Prostate gland (tissue), 2 donors: ENCODE results near the gene SRP9. TPM values are rescaled to one million over a fixed set of nuclear protein-coding genes. Genes with fewer than 3 reads are reported as not detected.
A peak's percentile ranks its signal among the peaks of the same experiment; 100 is the strongest.
"Not testable (repeated sequence)": the region's sequence is repeated elsewhere in the genome, so short reads cannot be mapped to it uniquely, and the experiment has no call there.

ENCODE experiments used
- DNase-seq: peaks from one replicate; pipeline ENCODE4 v3.0.0-alpha.2; 2019; ENCODE audit warnings: low spot score
- H3K27ac ChIP-seq, 2 donors: fragments of 200-600 bp; sonication (generic); 2 replicates each; pipeline ENCODE4 v1.5.1; 2017 to 2019
- H3K27me3 ChIP-seq: fragments of 200-600 bp; sonication (generic); replicated peaks from 2 replicates; pipeline ENCODE4 v1.5.1; 2019; ENCODE audit not compliant: insufficient read depth
- H3K36me3 ChIP-seq, 2 donors: fragments of 200-600 bp; sonication (generic); 1 replicate in 1 of 2; 2 replicates in 1 of 2; pipeline versions ENCODE4 v1.5.1 to v1.8.1; 2017 to 2019
- H3K4me1 ChIP-seq: fragments of 200-600 bp; sonication (generic); replicated peaks from 2 replicates; pipeline ENCODE4 v1.5.1; 2019
- H3K4me3 ChIP-seq, 2 donors: fragments of 200-600 bp; sonication (generic); 2 replicates each; pipeline ENCODE4 v1.5.1; 2017 to 2019
- H3K9me3 ChIP-seq: fragments of 200-600 bp; sonication (generic); 2 replicates; pipeline ENCODE4 v1.5.1; 2017
- POLR2A ChIP-seq: fragments of 450-650 bp; IDR thresholded peaks from one replicate; pipeline ENCODE4 v1.6.1; 2016; ENCODE audit warnings: antibody characterized with exemption, mild to moderate bottlenecking
- POLR2AphosphoS5 ChIP-seq: sonication (generic); formaldehyde crosslinking; IDR thresholded peaks from one replicate; pipeline ENCODE4 v1.6.1; 2017; ENCODE audit warnings: antibody characterized with exemption
- WGBS: methylation state at CpG from one replicate; pipeline ENCODE4 v1.1.5; 2018; 5-methylcytosine and 5-hydroxymethylcytosine counted together
- intact Hi-C: fragments of 100-400 bp; cut with DNase I; formaldehyde crosslinking; loops from one replicate; pipeline ENCODE4 v1.14.2; 2022
- total RNA-seq, 2 donors: library from RNA; depleted of rRNA; stranded (reverse); fragments of >200 nt; gene quantifications; one replicate each; pipeline ENCODE4 v1.1.0, GENCODE V29; 2016
- TF ChIP-seq, protein P1 (sequence below), 4 experiments: fragments of 200-600 bp in 2 of 4; fragments of 450-650 bp in 2 of 4; sonication (generic) in 2 of 4; IDR thresholded peaks; 1 replicate in 3 of 4; 2 replicates in 1 of 4; pipeline ENCODE4 v1.5.1; 2016 to 2019; ENCODE audit warnings: antibody characterized with exemption in 4 of 4, mild to moderate bottlenecking in 2 of 4, moderate library complexity in 2 of 4

The SRP9 gene
- total RNA-seq, 2 donors from 2014 or later = 168 to 324 TPM

DNA sequence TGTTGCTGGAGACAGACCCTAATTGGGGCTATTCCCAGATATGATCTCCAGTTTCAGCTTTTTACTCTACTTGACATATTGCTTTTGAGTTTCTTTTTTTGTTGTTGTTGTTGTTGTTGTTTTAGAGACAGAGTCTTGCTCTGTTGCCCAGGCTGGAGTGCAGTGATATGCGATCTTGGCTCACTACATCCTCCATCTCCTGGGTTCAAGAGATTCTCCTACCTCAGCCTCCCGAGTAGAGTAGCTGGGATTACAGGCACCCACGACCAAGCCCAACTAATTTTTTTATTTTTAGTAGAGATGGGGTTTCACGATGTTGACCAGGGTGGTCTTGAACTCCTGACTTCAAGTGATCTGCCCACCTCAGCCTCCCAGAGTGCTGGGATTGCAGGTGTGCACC, 1.3 kb upstream of the SRP9 start:
- no peak overlapping the region for H3K4me3 ChIP-seq
- no peaks in the 10 kb centered on the region for H3K36me3 ChIP-seq
- H3K9me3 ChIP-seq = no peaks in the 10 kb centered on the region
- H3K27ac ChIP-seq = peak overlapping the region; percentile 92 to 96
- intact Hi-C loops = loop anchor here (2.0 to 5.0 kb wide), 2 partner anchors 136 to 301 kb away; no protein-coding TSS in a partner anchor
- 89% methylated on average over 4 of the region's 4 CpGs for WGBS
- peaks cover 16% of the 10 kb centered on the region for H3K4me1 ChIP-seq
- H3K27me3 ChIP-seq = no peaks in the 10 kb centered on the region
- TF ChIP-seq POLR2A = no peak
- TF ChIP-seq, protein P1, sequence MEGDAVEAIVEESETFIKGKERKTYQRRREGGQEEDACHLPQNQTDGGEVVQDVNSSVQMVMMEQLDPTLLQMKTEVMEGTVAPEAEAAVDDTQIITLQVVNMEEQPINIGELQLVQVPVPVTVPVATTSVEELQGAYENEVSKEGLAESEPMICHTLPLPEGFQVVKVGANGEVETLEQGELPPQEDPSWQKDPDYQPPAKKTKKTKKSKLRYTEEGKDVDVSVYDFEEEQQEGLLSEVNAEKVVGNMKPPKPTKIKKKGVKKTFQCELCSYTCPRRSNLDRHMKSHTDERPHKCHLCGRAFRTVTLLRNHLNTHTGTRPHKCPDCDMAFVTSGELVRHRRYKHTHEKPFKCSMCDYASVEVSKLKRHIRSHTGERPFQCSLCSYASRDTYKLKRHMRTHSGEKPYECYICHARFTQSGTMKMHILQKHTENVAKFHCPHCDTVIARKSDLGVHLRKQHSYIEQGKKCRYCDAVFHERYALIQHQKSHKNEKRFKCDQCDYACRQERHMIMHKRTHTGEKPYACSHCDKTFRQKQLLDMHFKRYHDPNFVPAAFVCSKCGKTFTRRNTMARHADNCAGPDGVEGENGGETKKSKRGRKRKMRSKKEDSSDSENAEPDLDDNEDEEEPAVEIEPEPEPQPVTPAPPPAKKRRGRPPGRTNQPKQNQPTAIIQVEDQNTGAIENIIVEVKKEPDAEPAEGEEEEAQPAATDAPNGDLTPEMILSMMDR (IDR thresholded peaks at IDR 0.05) = no peak
- no peak for TF ChIP-seq POLR2AphosphoS5
- DNase-seq = no peak

DNA sequence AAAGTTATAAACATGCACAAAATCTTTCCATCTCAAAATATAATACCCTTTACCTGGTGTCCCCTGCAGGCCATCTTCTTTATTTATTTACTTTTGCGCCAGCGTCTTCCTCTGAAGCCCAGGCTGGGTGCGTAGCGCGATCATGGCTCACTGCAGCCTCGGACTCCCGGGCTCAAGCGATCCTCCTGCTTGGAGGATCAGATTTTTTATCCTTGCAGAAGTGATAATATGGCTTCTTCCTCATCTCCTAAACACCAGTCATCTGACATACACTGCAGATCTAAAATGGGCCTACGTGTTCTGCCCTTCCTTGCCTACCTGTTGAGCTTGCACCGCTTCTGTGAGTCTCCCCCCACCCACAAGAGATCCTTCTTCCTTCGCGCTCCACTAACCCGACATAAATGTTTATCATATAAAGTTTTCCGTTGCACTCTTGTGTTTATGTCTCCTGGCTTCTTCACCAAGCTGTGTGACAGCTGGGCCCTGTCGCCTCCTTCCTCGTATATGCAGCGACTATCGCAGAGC, 506 bp upstream of the SRP9 start:
- H3K27ac ChIP-seq = peak overlapping the region; percentile 92 to 96
- H3K4me3 ChIP-seq = peak overlapping the region; percentile 65 to 70
- WGBS = 8% methylated on average over 18 of the region's 18 CpGs
- TF ChIP-seq POLR2AphosphoS5 (no peak), POLR2A (no peak)
- TF ChIP-seq, protein P1 (IDR thresholded peaks at IDR 0.05) = no peak
- H3K9me3 ChIP-seq = no peaks in the 10 kb centered on the region
- H3K4me1 ChIP-seq = peaks cover 11% of the 10 kb centered on the region
- H3K27me3 ChIP-seq = no peaks in the 10 kb centered on the region
- DNase-seq = no peak
- H3K36me3 ChIP-seq = no peaks in the 10 kb centered on the region
- intact Hi-C loops = loop anchor here (2.0 to 5.0 kb wide), 2 partner anchors 135 to 302 kb away; no protein-coding TSS in a partner anchor

DNA sequence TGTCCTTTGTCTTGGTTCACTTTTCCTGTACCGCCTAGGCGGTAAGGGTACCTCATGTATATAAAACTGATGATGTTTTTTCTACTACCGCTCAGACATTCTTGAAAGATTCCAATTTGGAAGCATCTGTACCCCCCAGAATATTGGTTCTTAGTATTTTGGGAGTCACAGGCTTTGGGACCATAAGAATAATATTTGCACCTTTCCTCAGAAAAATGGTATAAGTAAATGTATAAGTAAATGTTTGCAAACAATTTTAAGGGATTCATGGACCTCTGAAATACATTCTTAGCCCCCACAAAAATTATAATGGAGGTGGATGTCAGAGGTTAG, 677 bp downstream of the SRP9 start:
- H3K4me3 ChIP-seq = peak overlapping the region; percentile 65 to 70
- WGBS = 0% methylated on average over 3 of the region's 3 CpGs
- no peaks in the 10 kb centered on the region for H3K9me3 ChIP-seq
- intact Hi-C loops = loop anchor here (2.0 to 5.0 kb wide), 3 partner anchors 32 to 134 kb away; partner anchors contain the start of gene EPHX1
- H3K27me3 ChIP-seq = no peaks in the 10 kb centered on the region
- peaks cover 10% of the 10 kb centered on the region for H3K4me1 ChIP-seq
- no peaks in the 10 kb centered on the region for H3K36me3 ChIP-seq
- H3K27ac ChIP-seq = peak overlapping the region; percentile 92 to 96
- DNase-seq = no peak
- TF ChIP-seq, protein P1 (IDR thresholded peaks at IDR 0.05) = no peak
- TF ChIP-seq POLR2AphosphoS5 (no peak), POLR2A (no peak)

- H3K27ac ChIP-seq, H3K36me3 ChIP-seq, H3K9me3 ChIP-seq, H3K27me3 ChIP-seq, H3K4me1 ChIP-seq, DNase-seq: not testable (repeated sequence)
- intact Hi-C loops = loop anchor here (2.0 to 5.0 kb wide), 3 partner anchors 32 to 133 kb away; partner anchors contain the start of gene EPHX1
- peak overlapping the region in 1 of 2 donors; percentile 70 for H3K4me3 ChIP-seq
- 36% methylated on average over 13 of the region's 13 CpGs for WGBS
Observed at GRCh38 chr1:225779165-225779564, 1.5 kb downstream of the SRP9 start.

DNA sequence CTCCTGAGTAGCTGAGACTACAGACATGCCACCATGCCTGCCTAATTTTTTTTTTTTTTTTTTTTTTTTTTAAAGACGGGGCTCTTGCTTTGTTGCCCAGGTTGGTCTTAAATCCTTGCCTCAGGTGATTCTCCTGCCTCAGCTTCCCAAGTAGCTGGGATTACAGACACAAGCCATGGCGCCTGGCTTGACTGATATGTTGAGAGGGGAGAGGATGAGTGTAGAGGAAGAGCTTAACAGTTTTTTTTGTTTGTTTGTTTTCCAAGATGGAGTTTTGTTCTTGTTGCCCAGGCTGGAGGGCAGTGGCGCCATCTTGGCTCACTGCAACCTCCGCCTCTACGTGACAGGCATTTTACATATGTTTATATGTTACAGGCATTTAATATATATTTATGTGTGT, 2.5 kb downstream of the SRP9 start:
- Histone ChIP-seq H3K4me1 (peaks cover 10% of the 10 kb centered on the region), H3K36me3 (no peaks in the 10 kb centered on the region), H3K4me3 (no peak overlapping the region), H3K27ac (no peak overlapping the region), H3K27me3 (no peaks in the 10 kb centered on the region), H3K9me3 (no peaks in the 10 kb centered on the region)
- TF ChIP-seq, protein P1 (IDR thresholded peaks at IDR 0.05) = no peak
- TF ChIP-seq POLR2A (no peak), POLR2AphosphoS5 (no peak)
- DNase-seq = no peak
- intact Hi-C loops = no loop called here
- 80% methylated on average over 5 of the region's 5 CpGs for WGBS
